GM12872 (cell line): ENCODE data around the gene GMDS.

Source experiments
- CTCF ChIP-seq: IDR thresholded peaks from 3 replicates; pipeline ENCODE4 v1.5.1; 2011; ENCODE audit warnings: low read depth, mild to moderate bottlenecking, low read length, moderate library complexity; ENCODE audit not compliant: insufficient read depth

The GMDS gene

GRCh38 chr6:2147766-2148448 is 97.5 kb downstream of the GMDS start:
- TF ChIP-seq CTCF = no peak

GRCh38 chr6:2147261-2147660 is 98.1 kb downstream of the GMDS start:
- TF ChIP-seq CTCF = no peak

GRCh38 chr6:2144210-2144609 is 101.2 kb downstream of the GMDS start:
- no peak for TF ChIP-seq CTCF

- no peak for TF ChIP-seq CTCF
These were observed 103.6 kb downstream of the GMDS start for GRCh38 chr6:2141644-2142290.

GRCh38 chr6:2140438-2141128 is 104.8 kb downstream of the GMDS start:
- no peak for TF ChIP-seq CTCF

GRCh38 chr6:2135401-2135800 is 110.0 kb downstream of the GMDS start:
- TF ChIP-seq CTCF = no peak

- TF ChIP-seq CTCF = no peak
These were observed 110.9 kb downstream of the GMDS start for GRCh38 chr6:2134554-2134953.
